ENCODE data around the gene COQ9. TPM values are rescaled to one million over a fixed set of nuclear protein-coding genes. Genes with fewer than 3 reads are reported as not detected.

Gene COQ9
- total RNA-seq, 1 donor from 2014 or later, result 81.8 TPM

DNA sequence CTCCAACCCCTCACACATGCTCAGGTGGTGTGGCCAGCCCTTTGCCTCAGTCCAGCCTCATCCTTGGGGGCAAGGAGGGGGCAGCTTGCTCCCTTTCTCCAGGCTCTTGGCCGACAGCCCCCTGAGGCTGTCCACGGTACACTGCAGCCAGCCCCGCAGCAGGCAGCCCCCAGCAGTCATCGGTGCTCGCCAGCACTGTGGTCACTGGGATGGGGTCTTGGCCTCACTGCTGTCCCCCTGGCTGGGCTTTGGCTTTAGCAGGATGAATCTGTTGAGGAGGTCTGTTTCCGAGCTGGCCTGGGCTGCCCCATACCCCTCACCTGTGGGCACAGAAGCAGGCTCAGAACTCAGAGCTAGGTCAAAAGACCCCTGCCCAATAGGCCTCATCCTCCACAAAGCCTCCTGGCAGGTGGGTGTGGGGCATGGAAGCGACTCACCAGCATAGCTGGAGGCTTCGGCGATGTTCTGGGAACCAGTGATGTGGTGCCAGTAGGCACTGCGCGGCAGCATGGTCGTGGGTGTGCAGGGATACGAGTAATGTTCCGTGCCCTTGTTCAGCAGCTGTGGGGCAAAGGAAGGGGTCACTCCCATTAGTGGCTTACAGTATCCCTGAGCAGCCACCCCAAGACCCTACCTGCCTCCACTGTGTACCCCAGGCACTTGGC is 26.0 kb downstream of the COQ9 start:
- no peak for DNase-seq

DNA sequence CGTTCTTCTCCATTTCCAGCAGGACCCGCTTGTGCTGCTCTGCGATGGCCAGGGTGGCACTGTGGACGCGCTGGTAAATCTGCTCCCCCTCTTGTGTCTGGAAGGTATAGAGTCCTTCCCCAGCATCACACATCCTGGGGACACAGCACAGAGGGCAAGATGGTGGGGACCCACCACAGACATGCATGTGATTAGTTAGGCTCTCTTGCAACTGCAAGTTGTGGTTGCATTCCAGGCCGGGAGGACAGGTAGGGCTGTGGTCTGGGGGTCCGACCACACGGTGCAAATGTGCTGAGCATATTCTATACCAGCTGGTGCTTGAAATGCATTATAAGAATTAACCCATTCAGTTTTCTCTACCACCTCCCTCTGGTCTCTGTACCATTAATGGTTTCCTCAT is 26.6 kb downstream of the COQ9 start:
- no peak for DNase-seq

DNA sequence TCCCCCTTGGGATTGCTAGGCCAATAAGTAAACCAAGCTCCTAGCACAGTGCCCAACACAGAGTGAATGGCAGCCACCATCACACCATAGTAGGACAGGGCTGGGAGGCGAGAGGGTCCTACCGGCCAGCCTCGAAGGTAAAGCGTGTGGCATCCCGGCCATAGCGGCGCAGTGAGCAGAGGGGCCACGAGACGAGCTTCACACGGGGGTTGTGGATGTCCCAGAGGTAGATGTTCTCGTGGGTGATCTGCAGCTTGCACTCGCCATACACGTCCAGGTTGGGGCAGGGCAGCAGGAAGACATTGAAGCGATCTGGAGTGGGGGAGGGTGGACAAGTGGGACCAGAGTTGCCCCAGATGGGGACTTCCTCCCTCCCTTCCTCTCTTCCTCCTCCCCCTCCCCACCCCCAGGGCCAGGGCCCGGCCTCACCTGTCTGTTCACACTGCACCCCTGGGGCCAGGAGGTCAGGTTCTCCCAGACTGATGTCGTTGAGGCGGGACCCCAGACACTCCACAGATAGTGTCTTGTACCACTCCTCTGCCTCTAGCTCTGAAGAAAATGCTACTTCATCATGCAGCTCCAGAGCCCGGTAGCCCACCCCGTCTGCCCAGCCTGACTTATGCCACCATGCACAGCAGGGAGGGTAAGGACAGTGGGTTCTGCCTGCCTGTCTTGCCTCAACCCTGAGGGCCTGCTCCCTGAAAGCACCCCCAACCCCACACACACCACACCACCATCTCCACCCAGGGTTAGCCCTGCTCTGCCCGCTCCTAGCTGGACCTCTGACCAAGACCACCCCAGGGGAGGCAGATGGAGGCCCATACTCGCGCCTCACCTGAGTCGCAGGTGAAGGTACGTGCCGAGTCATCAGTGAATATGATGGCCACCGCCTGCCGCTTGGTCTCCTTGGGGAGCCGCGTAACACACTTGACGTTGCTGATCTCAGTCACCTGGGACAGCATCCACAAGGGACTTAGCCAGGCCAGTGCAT is 27.7 kb downstream of the COQ9 start:
- DNase-seq, result no peak

DNA sequence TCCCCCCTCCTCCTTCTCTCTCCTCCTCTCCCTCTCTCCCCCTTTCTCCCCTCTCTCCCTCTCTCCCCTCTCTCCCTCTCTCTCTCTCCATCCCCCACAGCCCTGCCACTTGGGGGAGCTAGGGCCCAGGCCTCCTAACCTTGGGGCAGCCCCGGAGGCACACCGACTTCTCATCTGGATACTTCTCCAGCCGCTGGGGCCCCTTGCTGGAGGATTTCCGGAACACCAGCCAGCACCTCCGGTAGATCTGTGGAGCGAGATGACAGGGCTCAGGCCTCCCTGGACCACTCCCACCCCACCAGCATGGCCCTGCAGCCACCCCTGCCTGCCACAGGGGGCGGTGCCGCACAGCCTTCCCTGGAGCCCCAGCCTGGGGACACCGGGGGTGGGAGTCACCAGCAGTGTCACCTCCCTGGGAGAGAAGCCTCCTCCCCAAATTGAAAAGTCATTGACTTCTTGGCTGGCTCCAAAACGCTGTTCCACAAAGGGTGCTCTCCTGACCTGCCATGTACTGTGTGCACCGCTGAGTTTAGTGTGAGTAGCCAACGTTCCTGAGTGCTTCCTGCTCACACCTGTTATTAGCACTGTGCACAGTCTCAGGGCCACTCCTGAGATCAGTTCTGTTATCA is 28.5 kb downstream of the COQ9 start:
- DNase-seq, result peak; percentile 43

DNA sequence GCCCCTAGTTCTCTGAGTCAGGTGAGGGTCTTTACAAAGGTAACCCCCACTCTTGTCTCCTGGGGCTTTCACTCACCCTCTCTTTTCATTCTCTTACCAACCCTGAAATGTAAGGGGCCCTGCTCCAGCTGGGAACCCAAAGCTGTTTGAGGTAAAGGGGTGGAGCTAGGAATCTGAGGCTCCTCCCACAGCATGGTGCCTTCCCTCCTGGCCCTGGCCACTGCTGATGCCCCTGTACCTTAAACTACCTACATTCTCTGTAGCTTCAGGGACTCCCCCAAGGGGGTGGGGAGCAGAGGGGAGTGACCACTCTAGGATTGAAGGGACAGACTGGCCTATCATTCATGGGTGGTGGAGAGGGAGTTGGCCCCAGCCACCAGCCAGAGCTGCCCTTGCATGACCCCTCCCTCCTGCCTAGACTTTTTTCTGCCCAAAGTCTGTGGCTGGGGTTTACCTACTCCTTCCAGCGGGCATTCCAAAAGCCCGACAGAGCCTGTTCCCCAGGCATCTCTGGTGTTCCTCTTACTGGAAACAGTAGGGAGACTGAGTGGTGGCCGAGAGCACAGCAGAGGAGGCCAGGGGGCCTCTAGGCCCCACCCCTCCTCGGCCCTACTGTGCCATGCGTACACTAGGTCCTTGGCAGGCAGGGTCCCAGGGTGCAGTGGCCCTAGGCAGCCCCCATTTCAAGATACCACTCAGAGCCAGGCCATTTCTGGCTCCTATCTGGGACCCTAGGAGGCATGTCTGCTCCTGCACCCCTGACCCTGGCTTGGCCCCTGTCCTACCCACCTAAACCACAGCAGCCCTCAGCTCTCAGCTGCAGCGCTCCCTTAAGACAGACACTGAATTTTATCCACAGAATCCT is 29.5 kb downstream of the COQ9 start:
- DNase-seq, result no peak

DNA sequence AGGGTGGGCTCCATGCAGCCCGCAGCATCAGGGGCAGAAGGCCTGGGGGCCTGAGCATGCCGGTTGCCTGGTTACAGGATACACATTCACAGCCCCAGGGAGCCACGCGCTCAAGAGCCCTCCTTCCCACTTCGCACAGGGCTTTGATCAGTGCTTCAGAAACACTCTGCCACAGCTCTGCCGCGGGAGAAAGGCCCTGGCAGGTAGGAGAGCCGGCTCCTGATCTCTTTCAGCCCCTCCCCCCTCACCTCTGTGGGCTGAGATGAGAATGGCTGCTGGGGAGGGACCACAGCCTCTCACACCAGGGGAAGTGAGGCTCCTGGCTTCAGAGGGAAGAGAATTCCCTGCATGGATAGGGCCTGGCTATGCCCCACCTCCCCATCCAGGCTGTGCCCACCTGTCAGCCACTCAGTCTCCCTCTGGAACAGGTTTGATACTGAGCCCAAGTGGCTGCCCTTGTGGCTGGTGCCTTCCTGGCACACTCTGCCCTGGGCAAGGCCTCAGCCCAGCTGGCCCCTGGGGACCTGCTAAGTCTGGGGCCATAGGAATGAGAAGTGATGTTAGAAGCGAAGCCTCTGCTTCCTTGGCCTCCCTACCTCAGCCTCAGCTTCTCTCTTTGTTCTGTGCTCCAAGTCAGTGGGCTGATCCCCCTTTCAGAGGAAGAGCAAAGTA is 30.4 kb downstream of the COQ9 start:
- no peak for DNase-seq

DNA sequence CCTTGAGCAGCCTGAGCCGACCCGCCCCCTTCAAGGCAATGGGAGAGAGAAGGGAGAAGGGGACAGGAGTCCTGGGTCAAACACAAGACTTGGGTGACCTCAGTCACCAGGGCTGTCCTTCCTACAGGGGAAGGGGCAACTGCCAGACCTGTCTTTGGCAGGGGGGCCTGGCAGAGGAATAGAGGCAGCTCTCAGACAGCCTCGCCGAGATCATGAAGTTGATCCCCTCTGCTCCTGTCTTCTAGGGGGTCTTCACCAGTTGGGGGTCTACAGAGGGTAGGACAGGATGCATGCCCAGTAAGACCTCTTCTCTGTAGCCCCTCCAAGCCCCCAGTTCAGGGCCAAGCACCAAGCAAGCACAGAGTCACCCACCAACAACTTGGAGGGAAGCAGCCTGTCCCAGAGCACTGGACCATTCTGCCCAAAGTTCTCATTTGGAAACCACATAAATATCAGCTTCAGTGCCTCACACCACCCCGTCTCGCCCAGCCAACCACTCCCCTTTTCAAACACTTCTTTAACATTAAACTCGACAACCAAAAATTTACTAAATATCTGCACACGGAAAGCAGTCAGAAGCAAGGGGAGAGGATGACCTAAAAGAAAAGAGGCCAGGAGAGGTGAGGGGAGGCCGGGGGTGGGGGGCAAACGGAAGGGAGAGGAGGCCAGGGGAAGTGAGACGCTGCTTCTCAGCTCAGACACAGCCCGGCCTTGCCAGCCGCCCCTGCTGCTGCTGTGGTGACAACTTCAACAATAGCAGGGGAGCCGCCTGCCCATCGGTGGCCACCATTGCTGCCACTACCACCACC is 31.3 kb downstream of the COQ9 start:
- no peak for DNase-seq

DNA sequence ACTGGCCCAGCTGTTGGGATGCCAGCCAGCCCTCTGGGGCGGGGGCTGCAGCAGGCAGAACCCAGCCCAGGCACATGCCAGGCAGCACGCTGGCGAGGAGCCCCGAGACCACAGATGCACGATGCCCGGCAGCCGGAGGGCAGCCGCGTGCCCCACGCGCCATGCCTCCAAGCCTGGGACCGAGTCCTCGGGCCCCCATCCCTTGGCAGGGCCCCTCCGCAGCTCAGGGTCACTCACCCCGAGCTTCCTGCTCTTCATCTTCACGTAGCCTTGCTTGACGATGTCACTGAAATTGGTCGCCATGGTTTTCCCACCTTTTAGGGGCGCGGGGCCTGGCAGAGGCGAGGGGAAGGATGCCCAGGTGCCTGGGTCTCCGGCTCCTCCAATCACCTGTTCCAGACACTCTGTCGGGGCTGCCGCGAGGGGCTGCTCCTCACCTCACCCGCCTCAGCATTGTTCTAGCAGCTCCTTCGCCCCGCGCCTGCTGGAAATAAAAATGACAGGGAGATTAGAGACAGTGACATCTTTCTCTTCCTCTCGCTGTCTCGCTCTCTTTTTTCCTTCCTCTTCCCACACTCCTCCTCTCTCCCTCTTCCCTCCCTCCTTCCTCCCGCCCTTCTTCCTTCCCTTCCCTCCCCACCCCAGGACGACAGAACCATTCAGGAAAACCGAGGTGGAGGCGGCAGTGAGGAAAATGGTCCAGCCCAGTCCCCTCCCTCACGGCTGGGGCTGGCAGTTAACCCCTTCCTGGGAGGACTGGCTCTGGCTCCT is 32.1 kb downstream of the COQ9 start:
- DNase-seq, result peak; percentile 78

DNA sequence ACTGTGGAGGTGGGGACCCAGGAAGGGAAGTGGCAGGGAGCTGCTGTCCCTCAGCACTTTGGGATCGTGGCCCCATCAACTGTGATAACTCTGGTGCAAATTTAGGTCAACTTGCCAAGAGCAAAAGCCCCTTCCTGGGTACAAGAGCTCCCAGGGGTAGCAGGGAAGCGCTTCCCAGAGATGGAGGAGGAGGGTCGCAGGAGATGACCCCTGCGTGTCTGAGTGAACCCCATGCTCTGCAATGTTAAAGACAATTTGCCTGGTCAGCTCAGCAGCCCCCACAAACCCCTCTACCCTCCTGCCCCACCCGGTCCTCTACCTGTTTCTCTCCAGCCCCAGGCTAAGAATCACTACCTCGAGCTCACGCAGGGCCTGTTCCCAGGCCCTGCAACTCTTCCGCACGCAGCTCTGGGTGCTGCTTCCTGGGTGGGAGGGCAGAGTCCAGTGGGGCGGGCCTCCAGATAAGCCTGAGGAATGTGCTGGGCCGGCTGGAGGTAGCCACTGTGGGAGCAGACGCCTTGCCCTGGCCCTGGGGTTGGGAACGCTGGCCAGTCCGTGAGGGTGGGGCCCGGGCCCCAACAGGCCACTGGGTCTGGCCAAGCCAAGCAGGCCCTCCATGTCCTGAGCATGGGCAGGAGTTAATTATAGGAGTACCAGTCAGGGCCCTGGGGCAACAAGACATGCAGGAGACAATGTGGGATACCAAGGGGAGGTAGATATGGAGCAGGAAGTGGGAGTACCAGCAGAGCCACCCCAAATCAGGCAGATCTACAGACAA is 32.9 kb downstream of the COQ9 start:
- DNase-seq, result no peak

DNA sequence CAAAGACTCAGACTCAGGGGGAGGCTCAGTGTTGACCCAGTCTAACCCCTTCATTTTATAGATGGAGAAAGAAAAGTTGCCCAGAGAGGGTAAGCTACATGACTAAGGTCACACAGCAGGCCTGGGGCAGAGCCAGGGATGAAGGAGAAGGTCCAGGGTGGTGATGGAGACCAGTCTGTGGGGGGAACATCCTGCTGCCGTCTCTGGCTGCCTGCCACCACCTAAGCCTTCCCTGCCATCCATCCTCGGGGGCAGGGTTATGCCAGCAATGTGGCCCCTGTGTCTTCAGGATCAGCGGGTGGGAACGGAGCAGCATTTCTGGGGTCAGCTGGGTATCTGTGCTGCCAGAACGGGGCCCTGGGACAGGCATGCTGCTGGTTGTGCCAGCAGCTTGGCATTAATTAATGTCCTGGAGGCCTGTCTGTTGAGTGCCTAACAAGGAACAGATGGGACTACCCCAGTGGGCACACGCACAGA is 33.5 kb downstream of the COQ9 start:
- no peak for DNase-seq

DNA sequence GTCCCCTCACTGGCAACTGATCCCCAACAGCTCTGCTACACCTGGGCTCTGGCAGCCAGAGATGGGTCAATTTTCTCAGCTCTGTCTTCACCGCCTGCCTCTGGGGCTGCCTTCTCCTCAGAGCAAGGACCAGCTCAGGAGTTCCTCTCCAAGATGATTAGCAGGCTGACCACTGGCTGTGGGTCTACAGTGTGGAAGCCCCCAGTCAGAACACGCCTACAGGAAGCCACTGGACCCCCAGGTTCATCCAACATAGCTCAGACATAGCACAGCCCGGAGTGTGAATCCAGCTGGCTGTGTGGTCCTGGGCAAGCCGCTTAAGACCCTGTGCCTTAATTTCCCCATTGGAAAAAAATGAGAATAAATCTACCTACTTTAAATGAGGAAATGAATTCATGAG is 34.1 kb downstream of the COQ9 start:
- no peak for DNase-seq

DNA sequence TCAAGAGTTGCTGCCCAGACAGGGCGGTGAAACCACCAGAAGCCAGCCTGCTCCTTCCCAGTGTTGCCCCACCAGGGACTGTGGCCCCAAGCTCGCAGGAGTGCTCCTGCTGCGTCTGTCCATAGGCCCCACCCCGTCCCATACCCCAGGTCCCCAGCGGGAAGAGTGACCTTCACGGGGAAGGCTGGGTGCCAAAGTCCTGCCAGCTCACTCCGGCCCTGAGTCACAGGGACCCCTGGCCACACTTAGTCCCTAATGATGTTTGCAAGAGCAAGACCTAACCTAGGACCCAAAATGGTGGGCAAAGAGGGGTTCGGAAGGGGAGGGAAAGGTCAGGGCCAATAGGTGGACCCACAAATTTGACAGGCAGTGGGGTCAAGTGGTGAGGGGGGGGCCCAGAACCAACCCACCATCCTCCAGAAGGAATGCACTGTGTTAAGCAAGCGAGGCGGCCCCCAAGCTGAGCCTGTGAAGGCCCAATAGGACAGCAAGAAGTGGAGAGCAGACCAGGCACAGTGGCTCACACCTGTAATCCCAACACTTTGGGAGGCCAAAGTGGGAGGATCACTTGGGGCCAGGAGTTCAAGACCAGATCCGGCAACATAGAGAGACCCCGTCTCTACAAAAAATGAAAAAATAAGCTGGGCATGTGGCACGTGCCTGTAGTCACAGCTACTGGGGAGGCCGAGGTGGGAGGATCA is 35.7 kb downstream of the COQ9 start:
- no peak for DNase-seq

DNA sequence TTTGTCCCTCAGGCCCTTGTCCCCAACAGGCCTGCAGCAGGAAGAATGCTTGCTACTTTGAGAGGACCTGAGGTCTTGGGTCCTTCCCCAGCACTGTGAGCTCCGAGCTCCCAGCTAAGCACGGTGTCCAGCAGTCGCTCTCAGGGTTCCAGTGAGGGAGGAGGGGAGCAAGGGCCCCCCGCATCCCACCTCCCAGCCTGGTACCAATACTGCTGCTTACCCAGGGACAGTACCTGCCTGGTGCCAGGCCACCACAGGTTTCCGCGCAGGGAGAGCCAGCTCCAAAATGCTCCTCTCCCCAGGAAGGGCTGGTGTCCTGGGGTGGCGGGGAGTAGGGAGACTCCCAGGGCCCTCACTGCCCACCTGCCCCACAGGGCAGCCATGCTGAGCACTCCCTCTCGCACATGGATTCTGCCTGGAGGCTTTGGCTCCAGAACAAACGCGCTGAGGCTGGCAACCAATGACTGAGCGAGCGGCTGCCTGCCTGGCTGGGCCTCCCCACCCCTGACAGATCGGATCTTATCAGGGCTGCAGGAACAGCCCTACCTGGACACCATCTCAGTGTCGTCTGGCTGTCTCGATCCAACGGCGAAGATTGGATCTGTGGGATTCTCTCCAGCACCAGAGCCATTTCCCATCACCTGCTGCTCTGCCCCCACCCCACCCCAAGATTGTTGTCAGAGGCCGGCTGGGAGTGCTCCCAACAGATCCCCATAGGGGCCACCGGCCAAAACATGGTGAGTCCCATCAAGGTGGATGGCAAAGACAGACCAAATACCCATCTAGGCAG is 36.6 kb downstream of the COQ9 start:
- no peak for DNase-seq

DNA sequence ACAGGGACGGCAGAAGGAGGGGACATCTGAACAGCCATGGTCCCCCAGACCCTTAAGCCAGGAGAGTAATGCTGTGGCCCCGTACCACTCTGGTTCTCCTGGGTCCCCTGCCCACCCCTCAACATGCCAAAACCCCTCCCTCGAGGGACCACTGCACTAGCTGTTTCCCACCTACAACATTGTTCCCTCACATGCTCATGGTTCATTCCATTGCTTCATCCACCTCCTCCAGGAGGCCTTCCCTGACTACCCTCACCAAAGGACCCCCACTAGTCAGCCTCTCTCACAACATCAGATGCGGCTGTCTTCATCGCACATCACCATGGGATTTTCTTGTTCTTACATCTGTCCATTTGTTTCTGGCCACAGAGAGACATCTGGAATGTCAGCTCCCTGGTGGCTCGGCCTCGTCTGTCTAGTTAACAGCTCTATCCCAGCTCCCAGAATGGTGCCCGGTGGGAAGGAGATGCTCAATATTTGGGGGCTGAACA is 37.3 kb downstream of the COQ9 start:
- no peak for DNase-seq

DNA sequence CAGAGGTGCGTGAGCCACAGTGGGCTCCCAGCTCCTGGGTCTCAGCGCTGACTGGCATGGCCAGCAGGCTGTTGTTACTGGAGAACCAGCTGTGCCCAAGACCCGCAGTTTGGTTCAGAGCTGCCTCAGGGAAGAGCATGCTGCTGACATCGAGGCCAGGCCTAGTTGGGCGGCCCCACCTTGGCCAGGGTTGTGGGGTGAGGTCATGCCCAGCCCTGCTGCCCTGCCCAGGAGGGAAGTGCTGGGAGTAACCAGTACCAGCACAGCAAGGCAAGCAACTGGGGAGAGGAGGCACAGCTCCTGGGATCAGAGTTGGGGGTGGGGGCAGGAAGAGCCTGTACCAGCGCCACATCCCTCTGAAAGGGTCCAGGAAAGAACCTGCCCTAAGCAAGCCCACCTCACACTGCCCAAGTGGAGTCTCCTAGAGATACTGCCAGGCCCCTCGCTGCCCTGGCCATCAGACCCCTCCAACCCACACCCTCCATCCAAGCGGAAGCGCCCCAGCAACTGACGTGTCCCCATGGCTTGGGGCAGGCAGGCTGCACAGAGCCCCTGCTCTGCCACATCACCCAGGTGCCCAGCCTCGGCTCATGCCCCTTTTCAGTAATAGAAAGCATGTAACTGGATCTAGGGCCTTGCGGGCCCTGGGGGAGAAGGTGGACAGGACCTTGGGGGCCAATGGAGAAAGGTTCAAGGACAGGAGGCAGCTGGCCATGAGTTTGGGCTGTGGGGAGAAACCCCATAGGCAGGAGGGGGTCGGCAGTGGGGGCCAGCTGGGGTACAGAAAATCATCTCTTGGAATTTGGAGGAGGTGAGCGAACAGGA is 38.0 kb downstream of the COQ9 start:
- no peak for DNase-seq
